ENCODE measurements around the gene VAT1.
"Not testable (repeated sequence)": the region's sequence is repeated elsewhere in the genome, so short reads cannot be mapped to it uniquely, and the experiment has no call there.

Gene VAT1

GRCh38 chr17:43021741-43022512 lies at the start of gene VAT1:
Gene VAT1, minus strand, starts transcription at chr17:43022385. Its CDS starts 63 bp downstream, at chr17:43022322.
- DNase-seq, result peak in 56 of 58 donors; percentile 18 to 78 (median 57)

- DNase-seq, result no peak
Observed at GRCh38 chr17:43070872-43071271, 48.7 kb upstream of the VAT1 start.

- DNase-seq, result no peak
Observed at GRCh38 chr17:43070257-43070656, 48.1 kb upstream of the VAT1 start.

GRCh38 chr17:43069368-43069898 lies 47.2 kb upstream of the VAT1 start:
- no peak for DNase-seq

- peak in 1 of 58 donors; percentile 6 for DNase-seq
Observed at GRCh38 chr17:43068570-43069367, 46.6 kb upstream of the VAT1 start.

- DNase-seq, result no peak
Observed at GRCh38 chr17:43062984-43063638, 40.9 kb upstream of the VAT1 start.

GRCh38 chr17:43056051-43056450 lies 33.9 kb upstream of the VAT1 start:
- no peak for DNase-seq

GRCh38 chr17:43053008-43053407 lies 30.8 kb upstream of the VAT1 start:
- not testable (repeated sequence) for DNase-seq

GRCh38 chr17:43051969-43052368 lies 29.8 kb upstream of the VAT1 start:
- no peak for DNase-seq

- DNase-seq, result no peak
Observed at GRCh38 chr17:43044024-43044423, 21.8 kb upstream of the VAT1 start.

GRCh38 chr17:43043307-43043706 lies 21.1 kb upstream of the VAT1 start:
- no peak for DNase-seq

- DNase-seq, result no peak
Observed at GRCh38 chr17:43042025-43042628, 19.9 kb upstream of the VAT1 start.

- DNase-seq, result no peak
Observed at GRCh38 chr17:43040655-43041054, 18.5 kb upstream of the VAT1 start.

- DNase-seq, result no peak
Observed at GRCh38 chr17:43039646-43040045, 17.5 kb upstream of the VAT1 start.

- DNase-seq, result no peak
Observed at GRCh38 chr17:43034894-43035293, 12.7 kb upstream of the VAT1 start.

GRCh38 chr17:43033948-43034881 lies 12.0 kb upstream of the VAT1 start:
- peak in 3 of 58 donors; percentile 14 to 38 (median 21) for DNase-seq

- no peak for DNase-seq
Observed at GRCh38 chr17:43031666-43032065, 9.5 kb upstream of the VAT1 start.

GRCh38 chr17:43030137-43030767 lies 8.1 kb upstream of the VAT1 start:
- DNase-seq, result peak in 11 of 58 donors; percentile 7 to 50 (median 21)

GRCh38 chr17:43028221-43028861 lies 6.2 kb upstream of the VAT1 start:
- no peak for DNase-seq

Measured in anterior cingulate cortex (tissue), 58 donors.